ENCODE results near the gene FMO3. TPM values are rescaled to one million over a fixed set of nuclear protein-coding genes. Genes with fewer than 3 reads are reported as not detected.

Gene FMO3
- polyA plus RNA-seq, 1 donor from 2014 or later = not detected

- no peaks in the 10 kb centered on the region for H3K9me2 ChIP-seq (ENCODE audit: insufficient read depth, low read length)
- H2AFZ ChIP-seq (ENCODE audit: low read depth, low read length) = no peak overlapping the region
- no peak overlapping the region for H3K27ac ChIP-seq (ENCODE audit: low read length)
- H3F3A ChIP-seq (ENCODE audit: insufficient read depth, low read length, poor library complexity, severe bottlenecking) = no peaks in the 10 kb centered on the region
- no peak overlapping the region for H3K4me3 ChIP-seq (ENCODE audit: low read length)
- TF ChIP-seq RAD21 (conservative IDR thresholded peaks at IDR 0.05) (no peak), EP300 (conservative IDR thresholded peaks at IDR 0.05; ENCODE audit: poor library complexity, severe bottlenecking) (no peak), POLR2AphosphoS5 (IDR thresholded peaks at IDR 0.05) (no peak), EZH2 (IDR thresholded peaks at IDR 0.05; ENCODE audit: borderline replicate concordance, insufficient read depth, low read length, poor library complexity, severe bottlenecking) (no peak), CTCF (IDR thresholded peaks at IDR 0.05; ENCODE audit: poor library complexity, severe bottlenecking) (no peak), MXI1 (conservative IDR thresholded peaks at IDR 0.05; ENCODE audit: poor library complexity, severe bottlenecking) (no peak), SMC3 (conservative IDR thresholded peaks at IDR 0.05; ENCODE audit: poor library complexity) (no peak), TAF1 (IDR thresholded peaks at IDR 0.05; ENCODE audit: low read depth) (no peak), REST (IDR thresholded peaks at IDR 0.05; ENCODE audit: borderline replicate concordance) (no peak)
- H3K9ac ChIP-seq (ENCODE audit: low read length) = no peak overlapping the region
- H3K79me2 ChIP-seq (replicated peaks; ENCODE audit: insufficient read depth, low read length) = no peaks in the 10 kb centered on the region
- H3K4me2 ChIP-seq (ENCODE audit: low read length) = no peak overlapping the region
- H4K20me1 ChIP-seq (ENCODE audit: insufficient read depth) = no peaks in the 10 kb centered on the region
- H3K36me3 ChIP-seq (ENCODE audit: insufficient read depth, low read length) = no peaks in the 10 kb centered on the region
- H3K27me3 ChIP-seq (ENCODE audit: insufficient read depth, low read depth, low read length) = no peaks in the 10 kb centered on the region
- H3K9me3 ChIP-seq (ENCODE audit: low read length) = no peaks in the 10 kb centered on the region
These were observed 29.1 kb upstream of the FMO3 start for GRCh38 chr1:171061425-171062143.

- TF ChIP-seq RAD21 (conservative IDR thresholded peaks at IDR 0.05) = no peak
- no peak for TF ChIP-seq MXI1 (conservative IDR thresholded peaks at IDR 0.05; ENCODE audit: poor library complexity, severe bottlenecking)
- TF ChIP-seq TAF1 (IDR thresholded peaks at IDR 0.05; ENCODE audit: low read depth) = no peak
- TF ChIP-seq CTCF (IDR thresholded peaks at IDR 0.05; ENCODE audit: poor library complexity, severe bottlenecking) = no peak
- Histone ChIP-seq H3K4me3 (ENCODE audit: low read length) (no peak overlapping the region), H3K9me3 (ENCODE audit: low read length) (no peaks in the 10 kb centered on the region), H4K20me1 (ENCODE audit: insufficient read depth) (no peaks in the 10 kb centered on the region), H3K9me2 (ENCODE audit: insufficient read depth, low read length) (no peaks in the 10 kb centered on the region), H3K27ac (ENCODE audit: low read length) (no peak overlapping the region), H3K4me2 (ENCODE audit: low read length) (no peak overlapping the region), H3K9ac (ENCODE audit: low read length) (no peak overlapping the region), H3K27me3 (ENCODE audit: insufficient read depth, low read depth, low read length) (no peaks in the 10 kb centered on the region), H2AFZ (ENCODE audit: low read depth, low read length) (no peak overlapping the region), H3K79me2 (replicated peaks; ENCODE audit: insufficient read depth, low read length) (no peaks in the 10 kb centered on the region), H3F3A (ENCODE audit: insufficient read depth, low read length, poor library complexity, severe bottlenecking) (no peaks in the 10 kb centered on the region), H3K36me3 (ENCODE audit: insufficient read depth, low read length) (no peaks in the 10 kb centered on the region)
These were observed 27.8 kb upstream of the FMO3 start for GRCh38 chr1:171062902-171063301.
